Parathyroid adenoma (tissue), 2 donors: ENCODE measurements around the gene ESX1.
A peak's percentile ranks its signal among the peaks of the same experiment; 100 is the strongest.

Source experiments
- H2AFZ ChIP-seq: fragments of 300-600 bp; sonication (generic); one replicate; pipeline ENCODE4 v1.7.0; 2017; ENCODE audit warnings: antibody characterized with exemption, mild to moderate bottlenecking
- H3K27ac ChIP-seq: fragments of 300-600 bp; sonication (generic); one replicate; pipeline ENCODE4 v1.7.0; 2017
- H3K27me3 ChIP-seq: fragments of 300-600 bp; sonication (generic); one replicate; pipeline ENCODE4 v1.7.0; 2017; ENCODE audit warnings: low read length; ENCODE audit not compliant: control insufficient read depth, insufficient read depth
- H3K36me3 ChIP-seq: fragments of 300-600 bp; sonication (generic); one replicate; pipeline ENCODE4 v1.7.0; 2017; ENCODE audit warnings: low read length; ENCODE audit not compliant: control insufficient read depth, insufficient read depth
- H3K4me1 ChIP-seq: fragments of 300-600 bp; sonication (generic); one replicate; pipeline ENCODE4 v1.7.0; 2017; ENCODE audit warnings: control low read depth
- H3K4me2 ChIP-seq: fragments of 300-600 bp; sonication (generic); one replicate; pipeline ENCODE4 v1.7.0; 2017; ENCODE audit warnings: low read length
- H3K4me3 ChIP-seq: fragments of 300-600 bp; sonication (generic); one replicate; pipeline ENCODE4 v1.7.0; 2017; ENCODE audit warnings: low read depth, low read length
- H3K79me2 ChIP-seq: fragments of 300-600 bp; sonication (generic); one replicate; pipeline ENCODE4 v1.7.0; 2017; ENCODE audit warnings: control low read depth
- H3K9ac ChIP-seq: fragments of 300-600 bp; sonication (generic); one replicate; pipeline ENCODE4 v1.7.0; 2017; ENCODE audit warnings: mild to moderate bottlenecking
- H3K9me3 ChIP-seq: fragments of 300-600 bp; sonication (generic); one replicate; pipeline ENCODE4 v1.7.0; 2017; ENCODE audit warnings: low read length; ENCODE audit not compliant: control insufficient read depth
- CTCF ChIP-seq: fragments of 300-600 bp; sonication (generic); IDR thresholded peaks from one replicate; pipeline ENCODE4 v1.7.0; 2017; ENCODE audit warnings: antibody characterized with exemption, mild to moderate bottlenecking
- donor health status: primary hyperparathyroidism.

The ESX1 gene

GRCh38 chrX:104284507-104284906 is 29.8 kb upstream of the ESX1 start:
- no peaks in the 10 kb centered on the region for H3K27me3 ChIP-seq
- no peak overlapping the region for H3K27ac ChIP-seq
- no peaks in the 10 kb centered on the region for H3K36me3 ChIP-seq
- H3K9me3 ChIP-seq, result no peaks in the 10 kb centered on the region
- no peak overlapping the region for H3K9ac ChIP-seq
- no peak overlapping the region for H3K4me2 ChIP-seq
- no peak overlapping the region for H3K4me3 ChIP-seq
- no peaks in the 10 kb centered on the region for H3K79me2 ChIP-seq
- H3K4me1 ChIP-seq, result no peaks in the 10 kb centered on the region
- H2AFZ ChIP-seq, result no peak overlapping the region
- TF ChIP-seq CTCF, result no peak

GRCh38 chrX:104282166-104282725 is 27.5 kb upstream of the ESX1 start:
- no peaks in the 10 kb centered on the region for H3K36me3 ChIP-seq
- H3K9ac ChIP-seq, result no peak overlapping the region
- no peak overlapping the region for H3K4me3 ChIP-seq
- H3K79me2 ChIP-seq, result no peaks in the 10 kb centered on the region
- no peak overlapping the region for H3K4me2 ChIP-seq
- no peak overlapping the region for H3K27ac ChIP-seq
- no peaks in the 10 kb centered on the region for H3K4me1 ChIP-seq
- no peak for TF ChIP-seq CTCF
- H2AFZ ChIP-seq, result no peak overlapping the region
- no peaks in the 10 kb centered on the region for H3K27me3 ChIP-seq
- no peaks in the 10 kb centered on the region for H3K9me3 ChIP-seq

- H3K27ac ChIP-seq, result no peak overlapping the region
Observed at GRCh38 chrX:104281564-104281963, 26.8 kb upstream of the ESX1 start.

GRCh38 chrX:104280609-104281008 is 25.9 kb upstream of the ESX1 start:
- Histone ChIP-seq H3K79me2 (no peaks in the 10 kb centered on the region), H3K9me3 (no peaks in the 10 kb centered on the region), H3K4me1 (no peaks in the 10 kb centered on the region), H3K4me3 (no peak overlapping the region), H3K4me2 (no peak overlapping the region), H3K36me3 (no peaks in the 10 kb centered on the region), H2AFZ (no peak overlapping the region), H3K27me3 (no peaks in the 10 kb centered on the region), H3K27ac (no peak overlapping the region), H3K9ac (no peak overlapping the region)
- no peak for TF ChIP-seq CTCF

More at GRCh38 chrX:104281564-104281963, 26.8 kb upstream of the ESX1 start:
- H3K79me2 ChIP-seq, result no peaks in the 10 kb centered on the region
- no peak overlapping the region for H2AFZ ChIP-seq
- H3K4me2 ChIP-seq, result no peak overlapping the region
- H3K4me3 ChIP-seq, result no peak overlapping the region
- H3K27me3 ChIP-seq, result no peaks in the 10 kb centered on the region
- H3K9me3 ChIP-seq, result no peaks in the 10 kb centered on the region
- no peaks in the 10 kb centered on the region for H3K36me3 ChIP-seq
- TF ChIP-seq CTCF, result no peak
- no peaks in the 10 kb centered on the region for H3K4me1 ChIP-seq
- H3K9ac ChIP-seq, result no peak overlapping the region

GRCh38 chrX:104270916-104271512 is 16.3 kb upstream of the ESX1 start:
- H3K27me3 ChIP-seq, result no peaks in the 10 kb centered on the region
- no peak overlapping the region for H3K27ac ChIP-seq
- no peaks in the 10 kb centered on the region for H3K4me1 ChIP-seq
- H3K36me3 ChIP-seq, result no peaks in the 10 kb centered on the region
- H3K79me2 ChIP-seq, result no peaks in the 10 kb centered on the region
- no peak overlapping the region for H2AFZ ChIP-seq
- H3K9me3 ChIP-seq, result no peaks in the 10 kb centered on the region
- peak overlapping the region; percentile 49 for H3K4me2 ChIP-seq
- peak; percentile 32 for TF ChIP-seq CTCF
- no peak overlapping the region for H3K4me3 ChIP-seq
- no peak overlapping the region for H3K9ac ChIP-seq
